Uterus (tissue), 2 donors: ENCODE data around the gene OR2T10.

ENCODE experiments used
- CTCF ChIP-seq, 4 experiments: fragments of 200-600 bp in 2 of 4; fragments of 450-650 bp in 2 of 4; sonication (generic) in 2 of 4; IDR thresholded peaks; one replicate each; pipeline ENCODE4 v1.5.1; 2016 to 2019; ENCODE audit warnings: antibody characterized with exemption in 4 of 4, mild to moderate bottlenecking in 2 of 4, moderate library complexity in 1 of 4
- POLR2A ChIP-seq, 2 donors: fragments of 450-650 bp; IDR thresholded peaks; one replicate each; pipeline ENCODE4 v1.6.1; 2016; ENCODE audit warnings: antibody characterized with exemption in 2 of 2, mild to moderate bottlenecking in 1 of 2, moderate library complexity in 1 of 2

DNA sequence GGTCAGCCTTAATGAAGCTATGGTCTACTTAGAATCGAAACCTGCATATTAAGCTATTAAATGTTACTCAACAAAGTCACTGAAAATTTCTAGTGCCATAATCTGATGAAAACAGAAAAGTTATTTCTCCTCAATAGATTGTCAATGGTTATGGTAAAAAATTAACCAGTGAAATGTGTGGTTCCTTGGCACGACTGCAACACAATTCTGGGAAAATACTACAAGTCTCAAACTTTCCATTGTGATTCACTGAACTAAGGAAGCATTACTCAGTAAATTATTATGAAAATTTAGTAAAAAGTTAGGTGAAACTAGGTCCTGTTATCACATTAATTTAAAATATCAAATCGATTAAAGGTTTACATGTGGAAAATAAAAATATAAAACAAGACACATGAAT is 12.8 kb upstream of the OR2T10 start:
- TF ChIP-seq CTCF (IDR thresholded peaks at IDR 0.05) = no peak
- no peak for TF ChIP-seq POLR2A (IDR thresholded peaks at IDR 0.05)
